ENCODE data around the gene TM4SF5.

DNA sequence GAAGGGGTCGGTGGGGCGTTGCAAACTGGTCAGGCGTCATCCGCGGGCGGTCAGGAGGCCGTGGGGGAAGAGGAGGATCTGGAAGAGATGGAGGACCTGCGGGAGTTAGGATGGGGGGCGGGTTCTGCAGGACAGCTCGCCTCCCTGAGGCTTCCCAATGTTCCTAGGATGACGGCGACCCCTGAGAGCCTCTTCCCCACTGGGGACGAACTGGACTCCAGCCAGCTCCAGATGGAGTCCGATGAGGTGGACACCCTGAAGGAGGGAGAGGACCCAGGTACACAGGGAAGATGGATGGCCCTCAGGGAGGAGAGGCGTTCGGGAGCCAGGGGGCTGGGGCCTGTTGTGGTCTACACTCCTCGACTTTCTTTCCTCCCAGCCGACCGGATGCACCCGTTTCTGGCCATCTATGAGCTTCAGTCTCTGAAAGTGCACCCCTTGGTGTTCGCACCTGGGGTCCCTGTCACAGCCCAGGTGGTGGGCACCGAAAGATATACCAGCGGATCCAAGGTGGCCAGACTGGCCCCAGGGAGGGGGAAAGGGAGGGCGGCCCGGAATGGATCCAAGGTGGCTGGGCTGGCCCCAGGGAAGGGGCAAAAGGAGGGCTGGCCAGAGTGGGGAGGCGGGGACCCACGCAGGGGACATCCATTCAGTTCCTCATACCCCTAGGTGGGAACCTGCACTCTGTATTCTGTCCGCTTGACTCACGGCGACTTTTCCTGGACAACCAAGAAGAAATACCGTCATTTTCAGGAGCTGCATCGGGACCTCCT, 36.1 kb downstream of the TM4SF5 start:
- no peak for TF ChIP-seq POLR2AphosphoS5 (IDR thresholded peaks at IDR 0.05; ENCODE audit: low read depth, low read length)
- TF ChIP-seq, protein P1, sequence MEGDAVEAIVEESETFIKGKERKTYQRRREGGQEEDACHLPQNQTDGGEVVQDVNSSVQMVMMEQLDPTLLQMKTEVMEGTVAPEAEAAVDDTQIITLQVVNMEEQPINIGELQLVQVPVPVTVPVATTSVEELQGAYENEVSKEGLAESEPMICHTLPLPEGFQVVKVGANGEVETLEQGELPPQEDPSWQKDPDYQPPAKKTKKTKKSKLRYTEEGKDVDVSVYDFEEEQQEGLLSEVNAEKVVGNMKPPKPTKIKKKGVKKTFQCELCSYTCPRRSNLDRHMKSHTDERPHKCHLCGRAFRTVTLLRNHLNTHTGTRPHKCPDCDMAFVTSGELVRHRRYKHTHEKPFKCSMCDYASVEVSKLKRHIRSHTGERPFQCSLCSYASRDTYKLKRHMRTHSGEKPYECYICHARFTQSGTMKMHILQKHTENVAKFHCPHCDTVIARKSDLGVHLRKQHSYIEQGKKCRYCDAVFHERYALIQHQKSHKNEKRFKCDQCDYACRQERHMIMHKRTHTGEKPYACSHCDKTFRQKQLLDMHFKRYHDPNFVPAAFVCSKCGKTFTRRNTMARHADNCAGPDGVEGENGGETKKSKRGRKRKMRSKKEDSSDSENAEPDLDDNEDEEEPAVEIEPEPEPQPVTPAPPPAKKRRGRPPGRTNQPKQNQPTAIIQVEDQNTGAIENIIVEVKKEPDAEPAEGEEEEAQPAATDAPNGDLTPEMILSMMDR (IDR thresholded peaks at IDR 0.05; ENCODE audit: control extremely low read depth in 1 of 3, insufficient read depth in 1 of 3, low read depth in 1 of 3, low read length in 3 of 3) = no peak
- no peak for TF ChIP-seq CBX8 (IDR thresholded peaks at IDR 0.05; ENCODE audit: borderline replicate concordance, low read depth, low read length)
- no peak for TF ChIP-seq EZH2 (IDR thresholded peaks at IDR 0.05; ENCODE audit: low read depth, low read length, severe bottlenecking)
- TF ChIP-seq RAD21 (IDR thresholded peaks at IDR 0.05 in 1 of 2, conservative IDR thresholded peaks at IDR 0.05 in 1 of 2; ENCODE audit: low read depth in 2 of 2, low read length in 2 of 2) = no peak
- TF ChIP-seq POLR2A (IDR thresholded peaks at IDR 0.05; ENCODE audit: control extremely low read depth in 1 of 2, low read depth in 2 of 2, low read length in 2 of 2) = no peak
- no peak for TF ChIP-seq TEAD4 (IDR thresholded peaks at IDR 0.05; ENCODE audit: low read depth, low read length)
- TF ChIP-seq TAF1 (IDR thresholded peaks at IDR 0.05; ENCODE audit: low read depth, low read length) = no peak
